WTC11 (cell line): ENCODE results near the gene GPER1. TPM values are rescaled to one million over a fixed set of nuclear protein-coding genes. Genes with fewer than 3 reads are reported as not detected.

Source experiments
- ATAC-seq: fragments of 200-7000 bp; cut with Tn5 transposase; 2 replicates; pipeline ENCODE4 v1.10.0; 2021; ENCODE audit warnings: mild to moderate bottlenecking, moderate library complexity
- CTCF ChIA-PET: fragments of 300-600 bp; sonication (Branson Sonifier 250); formaldehyde crosslinking; loops from one replicate; lab custom pipeline; 2021; ENCODE audit warnings: antibody characterized with exemption; lab: Charles Lee
- POLR2A ChIA-PET: fragments of 350-600 bp; sonication (Branson Sonifier 250); formaldehyde crosslinking; loops from one replicate; lab custom pipeline; 2021; ENCODE audit warnings: antibody characterized with exemption; lab: Charles Lee
- DNase-seq: peaks from one replicate; pipeline ENCODE4 v3.0.0; 2021; ENCODE audit warnings: low spot score
- H3K27ac Mint-ChIP-seq: 2 replicates; pipeline ENCODE4 v1.8.0; 2021; ENCODE audit warnings: mixed read lengths
- H3K27me3 Mint-ChIP-seq: 2 replicates; pipeline ENCODE4 v1.8.0; 2021; ENCODE audit warnings: low read depth, mild to moderate bottlenecking, moderate library complexity, mixed read lengths
- H3K36me3 Mint-ChIP-seq: 2 replicates; pipeline ENCODE4 v1.8.0; 2021; ENCODE audit warnings: mixed read lengths
- H3K4me1 Mint-ChIP-seq: 2 replicates; pipeline ENCODE4 v1.8.0; 2022; ENCODE audit warnings: mixed read lengths
- H3K4me3 Mint-ChIP-seq: 2 replicates; pipeline ENCODE4 v1.8.0; 2021; ENCODE audit warnings: mild to moderate bottlenecking, moderate library complexity, mixed read lengths
- H3K9me3 Mint-ChIP-seq: 2 replicates; pipeline ENCODE4 v1.8.0; 2021; ENCODE audit warnings: mixed read lengths
- EMX1 ChIP-seq: fragments of 250-450 bp; sonication (Bioruptor Pico); IDR thresholded peaks from 2 replicates; pipeline ENCODE4 v1.8.0; 2021; ENCODE audit warnings: mild to moderate bottlenecking
- GABPB1 ChIP-seq: sonication (generic); formaldehyde crosslinking; IDR thresholded peaks from 2 replicates; pipeline ENCODE4 v1.8.1; 2023; ENCODE audit warnings: mild to moderate bottlenecking, missing genetic modification reagents
- IRF1 ChIP-seq: sonication (generic); formaldehyde crosslinking; IDR thresholded peaks from 2 replicates; pipeline ENCODE4 v1.8.0; 2023; ENCODE audit warnings: missing genetic modification reagents
- JAZF1 ChIP-seq: fragments of 250-450 bp; sonication (Bioruptor Pico); IDR thresholded peaks from 2 replicates; pipeline ENCODE4 v1.9.0; 2021; ENCODE audit warnings: moderate library complexity, mild to moderate bottlenecking, inconsistent platforms
- RELA ChIP-seq: sonication (generic); formaldehyde crosslinking; IDR thresholded peaks from 2 replicates; pipeline ENCODE4 v1.8.1; 2022; ENCODE audit warnings: missing genetic modification reagents, mild to moderate bottlenecking, borderline replicate concordance
- SMAD4 ChIP-seq: sonication (generic); formaldehyde crosslinking; IDR thresholded peaks from 2 replicates; pipeline ENCODE4 v1.8.0; 2022; ENCODE audit warnings: mild to moderate bottlenecking, missing genetic modification reagents
- TEAD4 ChIP-seq: sonication (generic); formaldehyde crosslinking; IDR thresholded peaks from 2 replicates; pipeline ENCODE4 v1.8.0; 2022; ENCODE audit warnings: mild to moderate bottlenecking, missing genetic modification reagents
- ZBTB43 ChIP-seq: sonication (generic); formaldehyde crosslinking; IDR thresholded peaks from 2 replicates; pipeline ENCODE4 v1.8.1; 2023; ENCODE audit warnings: mild to moderate bottlenecking, missing genetic modification reagents
- ZNF232 ChIP-seq: sonication (generic); formaldehyde crosslinking; IDR thresholded peaks from 2 replicates; pipeline ENCODE4 v1.8.0; 2022; ENCODE audit warnings: mild to moderate bottlenecking, missing genetic modification reagents
- ZNF263 ChIP-seq: sonication (generic); formaldehyde crosslinking; IDR thresholded peaks from 2 replicates; pipeline ENCODE4 v1.8.1; 2022; ENCODE audit warnings: low read depth, mild to moderate bottlenecking, moderate library complexity, missing genetic modification reagents
- ZNF396 ChIP-seq: fragments of 250-450 bp; sonication (Bioruptor Pico); IDR thresholded peaks from 2 replicates; pipeline ENCODE4 v1.8.0; 2021; ENCODE audit warnings: mild to moderate bottlenecking, moderate library complexity, borderline replicate concordance
- ZNF416 ChIP-seq: fragments of 250-450 bp; sonication (Bioruptor Pico); IDR thresholded peaks from 2 replicates; pipeline ENCODE4 v1.9.0; 2021; ENCODE audit warnings: mild to moderate bottlenecking, inconsistent platforms
- ZNF423 ChIP-seq: fragments of 250-450 bp; sonication (Bioruptor Pico); IDR thresholded peaks from 2 replicates; pipeline ENCODE4 v2.1.2; 2022; ENCODE audit warnings: mild to moderate bottlenecking, moderate library complexity
- ZNF671 ChIP-seq: fragments of 250-450 bp; sonication (Bioruptor Pico); IDR thresholded peaks from 2 replicates; pipeline ENCODE4 v1.8.0; 2021; ENCODE audit warnings: mild to moderate bottlenecking
- ZSCAN18 ChIP-seq: fragments of 250-450 bp; sonication (Bioruptor Pico); IDR thresholded peaks from 2 replicates; pipeline ENCODE4 v2.1.2; 2022; ENCODE audit warnings: mild to moderate bottlenecking, moderate library complexity
- total RNA-seq: library from RNA; stranded (reverse); gene quantifications from 3 replicates; pipeline ENCODE4 v1.2.3, GENCODE V29; 2021
- TF ChIP-seq, protein P1 (sequence below): sonication (generic); formaldehyde crosslinking; IDR thresholded peaks from 2 replicates; pipeline ENCODE4 v1.8.0; 2022; ENCODE audit warnings: mild to moderate bottlenecking, missing genetic modification reagents
- TF ChIP-seq, protein P2 (sequence below): fragments of 200-600 bp; IDR thresholded peaks from 2 replicates; pipeline ENCODE4 v1.8.0; 2022; ENCODE audit warnings: antibody characterized with exemption
- TF ChIP-seq, protein P3 (sequence below): fragments of 250-450 bp; sonication (Bioruptor Pico); IDR thresholded peaks from 2 replicates; pipeline ENCODE4 v1.9.0; 2021; ENCODE audit warnings: mild to moderate bottlenecking
- TF ChIP-seq, protein P4 (sequence below): sonication (generic); formaldehyde crosslinking; IDR thresholded peaks from 2 replicates; pipeline ENCODE4 v1.8.1; 2023; ENCODE audit warnings: mild to moderate bottlenecking, missing genetic modification reagents, moderate library complexity

GPER1 gene
- total RNA-seq, 1 experiment from 2014 or later: 0.28 TPM

- TF ChIP-seq ZBTB43 (CRISPR knock-in tag) (no peak), IRF1 (CRISPR knock-in tag) (no peak), ZNF396 (CRISPR knock-in tag) (no peak), RELA (CRISPR knock-in tag) (no peak), ZNF232 (CRISPR knock-in tag) (no peak), JAZF1 (no peak), ZNF423 (CRISPR knock-in tag) (peak; percentile 88)
- TF ChIP-seq, protein P1, sequence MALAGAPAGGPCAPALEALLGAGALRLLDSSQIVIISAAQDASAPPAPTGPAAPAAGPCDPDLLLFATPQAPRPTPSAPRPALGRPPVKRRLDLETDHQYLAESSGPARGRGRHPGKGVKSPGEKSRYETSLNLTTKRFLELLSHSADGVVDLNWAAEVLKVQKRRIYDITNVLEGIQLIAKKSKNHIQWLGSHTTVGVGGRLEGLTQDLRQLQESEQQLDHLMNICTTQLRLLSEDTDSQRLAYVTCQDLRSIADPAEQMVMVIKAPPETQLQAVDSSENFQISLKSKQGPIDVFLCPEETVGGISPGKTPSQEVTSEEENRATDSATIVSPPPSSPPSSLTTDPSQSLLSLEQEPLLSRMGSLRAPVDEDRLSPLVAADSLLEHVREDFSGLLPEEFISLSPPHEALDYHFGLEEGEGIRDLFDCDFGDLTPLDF (CRISPR knock-in tag): no peak
- TF ChIP-seq, protein P2, sequence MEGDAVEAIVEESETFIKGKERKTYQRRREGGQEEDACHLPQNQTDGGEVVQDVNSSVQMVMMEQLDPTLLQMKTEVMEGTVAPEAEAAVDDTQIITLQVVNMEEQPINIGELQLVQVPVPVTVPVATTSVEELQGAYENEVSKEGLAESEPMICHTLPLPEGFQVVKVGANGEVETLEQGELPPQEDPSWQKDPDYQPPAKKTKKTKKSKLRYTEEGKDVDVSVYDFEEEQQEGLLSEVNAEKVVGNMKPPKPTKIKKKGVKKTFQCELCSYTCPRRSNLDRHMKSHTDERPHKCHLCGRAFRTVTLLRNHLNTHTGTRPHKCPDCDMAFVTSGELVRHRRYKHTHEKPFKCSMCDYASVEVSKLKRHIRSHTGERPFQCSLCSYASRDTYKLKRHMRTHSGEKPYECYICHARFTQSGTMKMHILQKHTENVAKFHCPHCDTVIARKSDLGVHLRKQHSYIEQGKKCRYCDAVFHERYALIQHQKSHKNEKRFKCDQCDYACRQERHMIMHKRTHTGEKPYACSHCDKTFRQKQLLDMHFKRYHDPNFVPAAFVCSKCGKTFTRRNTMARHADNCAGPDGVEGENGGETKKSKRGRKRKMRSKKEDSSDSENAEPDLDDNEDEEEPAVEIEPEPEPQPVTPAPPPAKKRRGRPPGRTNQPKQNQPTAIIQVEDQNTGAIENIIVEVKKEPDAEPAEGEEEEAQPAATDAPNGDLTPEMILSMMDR: peak; percentile 72
Observed at GRCh38 chr7:1065585-1066241, 22.2 kb upstream of the GPER1 start (continued).

GRCh38 chr7:1066242-1066588 is 21.7 kb upstream of the GPER1 start:
- DNase-seq: no peak
- no peaks in the 10 kb centered on the region for H3K27me3 Mint-ChIP-seq
- no peak overlapping the region for H3K4me3 Mint-ChIP-seq
- ChIA-PET CTCF (interaction anchor here (0.6 to 3.8 kb wide), 40 partner anchors 9 to 997 kb away, joined by 3 to 140 read pairs (median 6); partner anchors contain the start of genes COX19, GPER1 and GPR146), POLR2A (interaction anchor here (0.9 to 2.0 kb wide), 3 partner anchors 9 to 110 kb away, joined by 3 to 7 read pairs (median 3); no protein-coding TSS in a partner anchor)
- H3K36me3 Mint-ChIP-seq: peaks cover 6% of the 10 kb centered on the region; the same call in 1 of the 2 replicates
- 0 out of 2 replicates have a peak, but pooled peaks cover 3% of the 10 kb centered on the region for H3K4me1 Mint-ChIP-seq
- peak; percentile 6; the same call in 1 of the 2 replicates for ATAC-seq
- peaks cover 10% of the 10 kb centered on the region for H3K9me3 Mint-ChIP-seq
- no peak overlapping the region for H3K27ac Mint-ChIP-seq
- TF ChIP-seq, protein P3, sequence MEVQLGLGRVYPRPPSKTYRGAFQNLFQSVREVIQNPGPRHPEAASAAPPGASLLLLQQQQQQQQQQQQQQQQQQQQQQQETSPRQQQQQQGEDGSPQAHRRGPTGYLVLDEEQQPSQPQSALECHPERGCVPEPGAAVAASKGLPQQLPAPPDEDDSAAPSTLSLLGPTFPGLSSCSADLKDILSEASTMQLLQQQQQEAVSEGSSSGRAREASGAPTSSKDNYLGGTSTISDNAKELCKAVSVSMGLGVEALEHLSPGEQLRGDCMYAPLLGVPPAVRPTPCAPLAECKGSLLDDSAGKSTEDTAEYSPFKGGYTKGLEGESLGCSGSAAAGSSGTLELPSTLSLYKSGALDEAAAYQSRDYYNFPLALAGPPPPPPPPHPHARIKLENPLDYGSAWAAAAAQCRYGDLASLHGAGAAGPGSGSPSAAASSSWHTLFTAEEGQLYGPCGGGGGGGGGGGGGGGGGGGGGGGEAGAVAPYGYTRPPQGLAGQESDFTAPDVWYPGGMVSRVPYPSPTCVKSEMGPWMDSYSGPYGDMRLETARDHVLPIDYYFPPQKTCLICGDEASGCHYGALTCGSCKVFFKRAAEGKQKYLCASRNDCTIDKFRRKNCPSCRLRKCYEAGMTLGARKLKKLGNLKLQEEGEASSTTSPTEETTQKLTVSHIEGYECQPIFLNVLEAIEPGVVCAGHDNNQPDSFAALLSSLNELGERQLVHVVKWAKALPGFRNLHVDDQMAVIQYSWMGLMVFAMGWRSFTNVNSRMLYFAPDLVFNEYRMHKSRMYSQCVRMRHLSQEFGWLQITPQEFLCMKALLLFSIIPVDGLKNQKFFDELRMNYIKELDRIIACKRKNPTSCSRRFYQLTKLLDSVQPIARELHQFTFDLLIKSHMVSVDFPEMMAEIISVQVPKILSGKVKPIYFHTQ (CRISPR knock-in tag): no peak
- TF ChIP-seq IRF1 (CRISPR knock-in tag) (no peak), ZNF416 (no peak), ZSCAN18 (CRISPR knock-in tag) (no peak), EMX1 (no peak), TEAD4 (CRISPR knock-in tag) (no peak), SMAD4 (CRISPR knock-in tag) (no peak), GABPB1 (CRISPR knock-in tag) (no peak), ZNF671 (CRISPR knock-in tag) (no peak), ZNF263 (CRISPR knock-in tag) (no peak)
- TF ChIP-seq, protein P4, sequence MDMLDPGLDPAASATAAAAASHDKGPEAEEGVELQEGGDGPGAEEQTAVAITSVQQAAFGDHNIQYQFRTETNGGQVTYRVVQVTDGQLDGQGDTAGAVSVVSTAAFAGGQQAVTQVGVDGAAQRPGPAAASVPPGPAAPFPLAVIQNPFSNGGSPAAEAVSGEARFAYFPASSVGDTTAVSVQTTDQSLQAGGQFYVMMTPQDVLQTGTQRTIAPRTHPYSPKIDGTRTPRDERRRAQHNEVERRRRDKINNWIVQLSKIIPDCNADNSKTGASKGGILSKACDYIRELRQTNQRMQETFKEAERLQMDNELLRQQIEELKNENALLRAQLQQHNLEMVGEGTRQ: no peak
- TF ChIP-seq, protein P2: no peak
